ENCODE data around the gene MN1.

The MN1 gene

GRCh38 chr22:27786965-27787364 lies 14.6 kb downstream of the MN1 start:
- in situ Hi-C loops (cut with HindIII; ENCODE audit: low sequenced_read_pairs), result loop anchor here (25.0 kb wide), 1 partner anchor 375 kb away; no protein-coding TSS in a partner anchor

GRCh38 chr22:27786291-27786932 lies 15.1 kb downstream of the MN1 start:
- in situ Hi-C loops (cut with HindIII; ENCODE audit: low sequenced_read_pairs), result loop anchor here (25.0 kb wide), 1 partner anchor 374 kb away; no protein-coding TSS in a partner anchor

GRCh38 chr22:27785831-27786230 lies 15.7 kb downstream of the MN1 start:
- in situ Hi-C loops (cut with HindIII; ENCODE audit: low sequenced_read_pairs), result loop anchor here (25.0 kb wide), 1 partner anchor 374 kb away; no protein-coding TSS in a partner anchor

- in situ Hi-C loops (cut with HindIII; ENCODE audit: low sequenced_read_pairs), result loop anchor here (25.0 kb wide), 1 partner anchor 372 kb away; no protein-coding TSS in a partner anchor
These were observed 17.5 kb downstream of the MN1 start for GRCh38 chr22:27784120-27784475.

- in situ Hi-C loops (cut with HindIII; ENCODE audit: low sequenced_read_pairs), result loop anchor here (25.0 kb wide), 1 partner anchor 371 kb away; no protein-coding TSS in a partner anchor
These were observed 18.0 kb downstream of the MN1 start for GRCh38 chr22:27783436-27784119.

DNA sequence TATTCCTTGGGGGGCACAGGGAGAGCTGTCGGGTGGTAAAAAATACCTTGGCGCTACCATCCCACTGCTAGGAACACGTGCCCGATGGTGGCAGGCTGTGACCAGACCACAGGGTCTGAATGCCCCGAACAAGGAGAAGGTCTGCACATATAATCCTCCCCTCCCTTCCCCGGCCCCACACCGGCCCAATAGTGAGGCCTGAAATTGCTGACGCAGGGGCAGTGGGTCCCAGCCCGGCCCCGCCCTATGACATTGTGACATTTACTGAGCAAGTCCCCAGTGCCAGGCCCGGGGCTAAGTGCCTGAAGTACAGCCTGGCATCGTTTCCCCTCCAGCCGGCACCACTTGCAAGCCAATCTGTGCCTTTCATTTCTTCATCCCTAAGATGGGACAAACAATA lies 19.5 kb downstream of the MN1 start:
- in situ Hi-C loops (cut with HindIII; ENCODE audit: low sequenced_read_pairs), result loop anchor here (25.0 kb wide), 1 partner anchor 370 kb away; no protein-coding TSS in a partner anchor

DNA sequence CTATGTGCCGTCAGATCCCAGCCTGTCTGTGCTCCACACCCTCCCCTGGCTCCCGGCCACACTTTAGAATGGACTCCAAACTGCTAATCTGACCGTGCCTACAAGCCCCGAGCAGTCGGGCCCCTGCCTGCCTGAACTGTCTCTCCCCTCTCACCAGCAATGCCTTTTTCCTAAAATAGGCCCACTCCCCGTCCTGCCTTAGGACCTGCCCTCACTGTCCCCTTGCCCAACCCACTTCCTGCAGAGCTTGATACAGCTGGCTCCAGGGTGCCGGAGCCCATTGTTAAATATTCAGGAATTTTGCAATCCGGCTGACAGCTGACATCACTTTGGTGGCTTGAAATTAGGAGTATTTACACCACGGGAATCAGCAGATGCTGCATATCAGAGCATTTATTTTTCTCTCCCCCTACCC lies 21.4 kb downstream of the MN1 start:
- in situ Hi-C loops (cut with HindIII; ENCODE audit: low sequenced_read_pairs), result loop anchor here (25.0 kb wide), 1 partner anchor 368 kb away; no protein-coding TSS in a partner anchor

- in situ Hi-C loops (cut with HindIII; ENCODE audit: low sequenced_read_pairs), result loop anchor here (25.0 kb wide), 1 partner anchor 367 kb away; no protein-coding TSS in a partner anchor
These were observed 21.9 kb downstream of the MN1 start for GRCh38 chr22:27779643-27780042.

GRCh38 chr22:27778294-27779090 lies 23.1 kb downstream of the MN1 start:
- in situ Hi-C loops (cut with HindIII; ENCODE audit: low sequenced_read_pairs), result loop anchor here (25.0 kb wide), 1 partner anchor 366 kb away; no protein-coding TSS in a partner anchor

GRCh38 chr22:27777128-27777527 lies 24.4 kb downstream of the MN1 start:
- in situ Hi-C loops (cut with HindIII; ENCODE audit: low sequenced_read_pairs), result loop anchor here (25.0 kb wide), 1 partner anchor 365 kb away; no protein-coding TSS in a partner anchor

- in situ Hi-C loops (cut with HindIII; ENCODE audit: low sequenced_read_pairs), result loop anchor here (25.0 kb wide), 1 partner anchor 364 kb away; no protein-coding TSS in a partner anchor
These were observed 25.0 kb downstream of the MN1 start for GRCh38 chr22:27776650-27776958.

GRCh38 chr22:27775758-27776649 lies 25.6 kb downstream of the MN1 start:
- in situ Hi-C loops (cut with HindIII; ENCODE audit: low sequenced_read_pairs), result loop anchor here (25.0 kb wide), 1 partner anchor 364 kb away; no protein-coding TSS in a partner anchor

DNA sequence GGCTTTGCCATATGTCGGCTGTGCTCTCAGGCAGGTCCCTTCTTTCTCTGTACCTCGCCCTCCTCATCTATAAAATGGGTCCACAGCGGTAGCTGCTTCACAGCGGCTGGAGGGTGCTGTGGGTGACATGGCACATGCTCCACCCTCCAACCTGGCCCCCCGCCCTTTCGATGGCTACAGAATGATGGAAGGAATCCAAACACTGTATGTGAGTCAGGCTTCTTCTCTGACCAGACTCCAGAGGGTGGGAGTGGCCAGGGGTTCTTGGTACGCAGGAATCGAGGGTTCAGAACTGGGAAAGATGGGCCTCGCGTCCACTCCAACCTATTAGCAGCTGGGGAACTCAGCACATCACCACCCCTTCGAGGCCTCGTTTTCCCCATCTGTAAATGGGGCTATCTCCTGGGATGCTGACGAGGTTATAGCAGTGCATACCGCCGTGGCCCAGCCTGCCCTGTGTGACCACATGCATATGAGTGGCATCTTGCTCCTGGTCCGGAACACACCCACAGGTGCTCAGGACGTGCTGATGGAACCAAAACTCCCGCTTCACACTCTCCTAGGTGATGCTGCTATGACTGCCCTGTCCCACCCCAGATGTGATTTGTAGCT lies 26.4 kb downstream of the MN1 start:
- in situ Hi-C loops (cut with HindIII; ENCODE audit: low sequenced_read_pairs), result loop anchor here (25.0 kb wide), 1 partner anchor 363 kb away; no protein-coding TSS in a partner anchor

- in situ Hi-C loops (cut with HindIII; ENCODE audit: low sequenced_read_pairs), result no loop called here
These were observed 27.4 kb downstream of the MN1 start for GRCh38 chr22:27774200-27774599.

DNA sequence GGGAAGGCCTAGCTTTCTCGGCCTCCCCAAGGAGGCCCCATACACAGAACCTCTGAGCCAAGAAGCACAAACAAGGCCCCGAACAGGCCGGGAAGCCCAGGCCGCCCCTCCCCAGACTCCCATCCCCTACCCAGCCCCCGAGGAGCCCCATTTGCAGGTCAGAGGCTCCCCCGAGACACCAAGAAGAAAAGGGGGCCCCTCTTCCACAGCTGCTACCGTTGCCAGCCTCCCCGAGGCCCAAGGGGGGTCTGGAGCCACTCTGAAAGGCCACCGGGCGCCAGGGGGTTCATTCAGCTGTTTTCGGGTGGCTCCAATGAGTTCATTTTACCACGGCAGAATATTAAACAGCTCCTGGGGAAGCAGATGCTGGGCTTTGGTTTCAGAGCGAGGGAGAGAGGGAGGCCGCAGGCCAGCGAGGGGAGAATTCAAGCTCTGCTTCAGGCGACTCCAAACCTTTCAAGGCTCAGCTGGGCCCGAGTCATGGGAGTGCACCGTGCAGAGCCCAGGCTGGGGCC lies 28.5 kb downstream of the MN1 start:
- in situ Hi-C loops (cut with HindIII; ENCODE audit: low sequenced_read_pairs), result no loop called here

- in situ Hi-C loops (cut with HindIII; ENCODE audit: low sequenced_read_pairs), result no loop called here
These were observed 29.2 kb downstream of the MN1 start for GRCh38 chr22:27772081-27772983.

DNA sequence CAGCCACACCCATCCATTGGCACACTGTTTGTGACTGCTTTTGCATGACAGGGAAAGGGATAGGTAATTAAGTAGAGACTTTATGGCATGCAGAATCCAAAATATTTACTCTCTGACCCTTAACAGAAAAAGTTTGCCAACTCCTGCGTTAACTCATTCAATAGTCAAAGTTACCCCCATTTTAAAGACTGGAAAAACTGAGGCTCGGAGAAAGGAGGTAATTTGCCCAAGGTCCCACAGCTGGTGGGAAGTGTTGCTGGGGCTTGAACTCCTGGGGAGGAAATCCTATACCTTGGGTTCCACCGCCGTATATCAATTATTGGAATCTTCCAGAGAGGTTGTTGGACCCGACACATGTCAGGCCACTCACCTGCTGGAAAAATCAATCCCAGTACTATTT lies 29.9 kb downstream of the MN1 start:
- in situ Hi-C loops (cut with HindIII; ENCODE audit: low sequenced_read_pairs), result no loop called here

DNA sequence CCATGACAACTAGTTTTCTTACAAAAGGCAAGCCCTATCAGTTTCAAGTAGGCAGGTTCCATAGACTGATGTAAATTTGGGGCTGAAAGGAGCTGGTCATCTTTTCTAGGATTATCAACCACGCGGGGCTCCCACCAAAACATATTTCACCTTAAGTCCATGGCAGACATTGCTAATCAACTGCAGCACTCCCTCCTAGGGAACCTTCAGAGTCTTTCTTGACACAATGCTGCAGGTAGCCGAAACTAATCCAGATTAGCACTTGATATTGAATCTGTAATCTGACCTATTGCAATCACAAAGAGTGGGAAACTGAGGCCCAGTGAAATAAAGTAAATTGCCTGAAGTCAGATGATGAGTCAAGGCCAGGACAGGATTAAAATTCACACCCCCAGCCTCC lies 32.5 kb downstream of the MN1 start:
- in situ Hi-C loops (cut with HindIII; ENCODE audit: low sequenced_read_pairs), result no loop called here
